HG03460 (cell line): ENCODE results near the gene INPP4B.

Source experiments
- ATAC-seq: cut with Tn5 transposase; IDR thresholded peaks from one replicate; pipeline ENCODE4 v1.9.1; 2021; ENCODE audit not compliant: unreplicated experiment

INPP4B gene

DNA sequence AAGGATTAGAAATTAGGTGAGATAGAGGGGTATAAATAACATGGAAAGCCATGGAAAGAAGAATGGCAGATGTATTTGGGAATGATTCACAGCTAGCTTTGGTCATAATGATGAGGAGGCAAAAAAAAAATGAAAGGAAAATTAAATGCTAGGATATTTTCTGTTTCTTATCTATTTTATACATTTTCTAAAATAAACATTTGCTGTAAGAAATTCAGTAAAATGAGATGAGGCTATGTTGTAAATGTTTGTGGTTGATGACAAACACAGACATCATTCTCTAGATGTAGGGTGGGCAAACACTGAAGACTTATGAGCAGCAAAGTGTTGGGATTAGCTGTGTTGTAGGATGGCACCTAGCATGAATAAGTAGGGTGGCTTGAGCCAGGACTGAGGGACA is 802.6 kb downstream of the INPP4B start:
- ATAC-seq, result no peak

GRCh38 chr4:142041788-142042187 is 804.3 kb downstream of the INPP4B start:
- no peak for ATAC-seq

- ATAC-seq, result no peak
Measured at GRCh38 chr4:142040043-142040442, 806.1 kb downstream of the INPP4B start.

DNA sequence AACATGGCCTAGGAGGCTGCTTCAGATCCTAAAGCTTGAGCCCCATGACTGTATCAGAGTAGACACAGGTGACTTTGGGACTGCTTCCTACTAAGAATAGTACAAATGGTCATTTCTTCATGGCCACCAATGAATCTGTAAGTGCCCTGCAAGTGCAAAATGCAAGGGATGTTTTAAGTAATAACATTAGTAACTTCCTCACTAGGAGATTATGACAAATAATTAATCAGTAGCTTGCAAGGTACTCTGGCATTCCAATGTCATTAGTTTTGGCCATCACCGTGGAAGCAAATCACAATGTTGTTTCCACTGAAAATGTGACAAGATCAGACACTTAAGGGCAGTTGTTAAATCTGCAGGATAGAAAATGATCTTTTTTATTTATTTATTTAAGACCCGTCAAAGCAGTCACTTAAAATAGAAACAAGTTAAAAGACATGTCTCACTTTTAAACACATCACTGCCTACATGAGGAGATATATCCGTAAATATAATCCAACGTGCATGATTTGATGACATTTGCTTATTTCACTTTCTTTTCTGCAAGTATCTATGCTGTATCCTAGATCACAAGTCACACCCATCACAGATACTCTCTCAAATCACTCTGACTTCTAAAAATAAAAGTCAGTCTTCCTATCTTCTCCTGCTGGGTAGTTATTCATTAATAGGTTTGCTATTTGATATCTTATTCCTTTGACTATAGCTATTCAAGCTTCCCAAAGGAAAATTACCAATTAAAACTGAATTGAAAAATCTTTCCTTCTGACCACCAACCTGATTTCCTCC is 809.1 kb downstream of the INPP4B start:
- no peak for ATAC-seq

GRCh38 chr4:142035566-142035965 is 810.5 kb downstream of the INPP4B start:
- ATAC-seq, result no peak

DNA sequence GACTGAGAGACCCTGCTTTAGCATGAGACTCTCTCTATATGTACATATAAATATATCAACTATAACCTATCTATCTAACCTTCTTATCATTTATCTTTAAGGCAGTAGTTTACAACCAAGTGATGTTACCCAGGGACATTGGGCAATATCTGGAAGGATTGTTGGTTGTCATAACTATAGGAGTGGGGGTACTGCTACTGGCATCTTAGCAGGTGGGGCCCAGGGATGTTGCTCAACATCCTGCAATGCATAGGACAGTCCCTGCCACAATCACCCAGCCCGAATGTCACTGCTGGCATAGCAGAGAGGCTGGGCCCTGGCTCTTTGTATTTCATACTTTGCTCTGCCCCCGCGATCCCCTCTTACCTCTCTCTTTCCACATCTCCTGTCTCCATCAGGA is 812.0 kb downstream of the INPP4B start:
- ATAC-seq, result no peak

DNA sequence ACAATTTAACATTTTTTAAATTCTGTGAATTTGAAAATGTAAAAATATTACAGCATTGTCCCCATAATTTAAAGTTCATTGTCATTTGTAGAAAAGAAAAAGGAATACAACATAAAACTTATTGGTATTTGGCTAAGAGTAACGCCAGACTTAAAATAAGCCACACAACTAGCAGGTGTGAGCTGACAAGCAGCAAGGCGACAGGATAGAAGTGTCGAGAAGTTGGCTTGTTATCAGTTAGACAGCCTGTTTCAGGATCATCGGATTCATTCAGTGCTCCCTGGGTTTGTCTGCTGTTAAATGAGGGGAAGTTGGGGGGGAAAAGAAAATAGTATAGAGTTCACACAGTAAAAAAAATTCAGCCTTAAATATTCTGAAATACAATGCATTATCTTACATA is 816.1 kb downstream of the INPP4B start:
- ATAC-seq, result no peak

DNA sequence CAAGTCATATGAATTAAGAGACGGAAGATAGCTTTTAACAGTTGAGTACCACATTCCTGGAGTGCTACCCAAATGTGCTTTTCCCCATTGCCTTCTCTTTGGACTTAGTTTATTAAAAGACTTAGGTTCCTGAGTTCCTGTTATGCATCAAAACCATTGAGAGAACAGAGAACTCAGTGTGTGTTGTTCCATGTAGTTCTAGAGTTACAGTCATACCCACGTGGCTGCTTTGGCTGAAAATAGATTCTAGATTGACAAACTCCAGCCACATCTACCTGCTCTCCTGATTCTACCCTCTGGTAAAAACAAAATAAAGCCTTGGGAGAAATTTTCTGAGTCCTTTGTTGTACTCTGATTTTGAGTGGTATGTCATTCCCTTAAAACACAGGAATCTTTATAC is 824.3 kb downstream of the INPP4B start:
- ATAC-seq, result no peak

GRCh38 chr4:142021181-142021580 is 824.9 kb downstream of the INPP4B start:
- no peak for ATAC-seq

- ATAC-seq, result no peak
Measured at GRCh38 chr4:142016031-142016430, 830.1 kb downstream of the INPP4B start.

DNA sequence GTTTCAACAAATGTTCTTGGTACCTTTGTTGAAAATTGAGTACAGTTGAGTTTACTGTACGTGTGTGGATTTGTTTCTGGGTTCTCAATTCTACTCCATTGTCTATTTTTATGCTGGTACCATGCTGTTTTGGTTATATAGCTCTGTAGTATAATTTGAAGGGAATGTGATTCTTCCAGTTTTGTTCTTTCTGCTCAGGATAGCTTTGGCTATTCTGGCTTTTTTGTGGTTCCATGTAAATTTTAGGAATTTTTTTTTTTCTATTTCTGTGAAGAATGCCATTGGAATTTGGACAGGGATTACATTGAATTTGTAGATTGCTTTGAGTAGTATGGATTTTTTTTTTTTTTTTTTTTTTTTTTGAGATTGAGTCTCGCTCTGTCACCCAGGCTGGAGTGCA is 836.4 kb downstream of the INPP4B start:
- no peak for ATAC-seq

DNA sequence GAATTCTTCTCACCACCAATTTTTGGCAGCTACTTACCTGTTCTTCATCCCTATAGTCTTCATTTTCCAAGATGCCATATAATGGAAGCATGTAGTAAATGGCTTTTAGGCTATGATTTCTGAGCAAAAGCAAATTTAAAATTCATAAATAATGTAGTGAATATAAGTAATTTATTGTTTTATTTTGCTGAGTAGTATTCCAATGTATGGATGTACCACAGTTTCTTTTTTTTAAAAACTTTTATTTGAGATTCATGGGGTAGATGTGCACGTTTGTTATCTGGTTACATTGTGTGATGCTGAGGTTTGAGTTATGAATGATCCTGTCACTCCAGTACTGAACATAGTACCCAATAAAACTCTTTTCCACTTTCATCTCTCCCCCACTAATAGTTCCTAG is 840.6 kb downstream of the INPP4B start:
- no peak for ATAC-seq

- no peak for ATAC-seq
Measured at GRCh38 chr4:141999446-142000143, 846.5 kb downstream of the INPP4B start.

DNA sequence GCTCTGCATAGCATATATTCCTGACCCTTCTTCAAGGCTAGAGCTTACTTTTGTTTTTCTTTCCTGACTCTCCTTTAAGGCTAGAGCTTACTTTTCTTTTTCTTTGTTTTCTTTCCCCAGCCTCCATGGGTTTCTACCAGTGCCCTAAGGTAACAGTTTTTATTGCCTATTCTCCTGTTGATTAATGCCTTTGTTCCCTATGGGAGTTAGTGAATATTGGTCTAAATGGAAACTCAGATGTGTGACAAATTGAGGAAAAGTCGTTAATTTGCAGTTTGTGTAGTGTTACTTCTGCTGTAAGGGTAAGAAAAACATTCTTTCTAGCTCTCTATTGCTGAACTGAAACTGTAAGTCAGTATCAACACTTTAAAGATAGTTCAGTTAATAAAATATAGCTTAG is 851.0 kb downstream of the INPP4B start:
- no peak for ATAC-seq

DNA sequence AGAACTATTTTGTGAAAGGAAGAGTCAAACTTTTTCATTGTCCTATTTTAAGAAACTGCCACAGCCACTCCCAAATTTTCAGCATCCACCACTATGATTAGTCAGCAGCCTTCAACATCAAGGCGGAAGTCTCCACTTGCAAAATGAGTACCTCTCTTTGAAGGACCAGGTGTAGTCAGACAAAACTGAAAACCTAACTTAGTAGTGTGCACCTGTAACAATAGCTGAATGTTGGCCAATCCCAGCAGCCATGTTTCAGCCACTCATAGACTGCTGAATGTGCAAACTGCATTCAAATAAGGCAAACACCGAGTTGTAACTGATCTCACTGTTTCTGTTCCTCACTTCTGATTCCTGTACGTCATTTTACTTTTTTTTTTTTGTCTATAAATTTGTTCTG is 868.7 kb downstream of the INPP4B start:
- ATAC-seq, result no peak
